Measurements from ENCODE around the gene SLC6A20. TPM values are rescaled to one million over a fixed set of nuclear protein-coding genes. Genes with fewer than 3 reads are reported as not detected.

Gene SLC6A20
- total RNA-seq, 1 experiment from 2014 or later: not detected

- no peak for DNase-seq (ENCODE audit: low spot score)
Measured at GRCh38 chr3:45800611-45801010, 4.3 kb upstream of the SLC6A20 start.

GRCh38 chr3:45799586-45799985 is 3.2 kb upstream of the SLC6A20 start:
- no peak for DNase-seq (ENCODE audit: low spot score)

GRCh38 chr3:45798034-45798433 is 1.7 kb upstream of the SLC6A20 start:
- DNase-seq (ENCODE audit: low spot score): no peak

- DNase-seq (ENCODE audit: low spot score): no peak
Measured at GRCh38 chr3:45796902-45797637, 734 bp upstream of the SLC6A20 start.

GRCh38 chr3:45795509-45795881 is 841 bp downstream of the SLC6A20 start:
- no peak for DNase-seq (ENCODE audit: low spot score)

GRCh38 chr3:45794660-45795059 is 1.7 kb downstream of the SLC6A20 start:
- no peak for DNase-seq (ENCODE audit: low spot score)

- no peak for DNase-seq (ENCODE audit: low spot score)
Measured at GRCh38 chr3:45794177-45794560, 2.2 kb downstream of the SLC6A20 start.

GRCh38 chr3:45793482-45794176 is 2.7 kb downstream of the SLC6A20 start:
- DNase-seq (ENCODE audit: low spot score): peak; percentile 23

GRCh38 chr3:45792516-45793172 is 3.7 kb downstream of the SLC6A20 start:
- no peak for DNase-seq (ENCODE audit: low spot score)

- DNase-seq (ENCODE audit: low spot score): no peak
Measured at GRCh38 chr3:45792036-45792435, 4.3 kb downstream of the SLC6A20 start.

GRCh38 chr3:45790596-45790995 is 5.7 kb downstream of the SLC6A20 start:
- DNase-seq (ENCODE audit: low spot score): no peak

GRCh38 chr3:45789235-45789812 is 7.0 kb downstream of the SLC6A20 start:
- DNase-seq (ENCODE audit: low spot score): no peak

- no peak for DNase-seq (ENCODE audit: low spot score)
Measured at GRCh38 chr3:45787551-45787950, 8.8 kb downstream of the SLC6A20 start.

- DNase-seq (ENCODE audit: low spot score): no peak
Measured at GRCh38 chr3:45786801-45787495, 9.4 kb downstream of the SLC6A20 start.

- no peak for DNase-seq (ENCODE audit: low spot score)
Measured at GRCh38 chr3:45785605-45786150, 10.7 kb downstream of the SLC6A20 start.

- DNase-seq (ENCODE audit: low spot score): no peak
Measured at GRCh38 chr3:45783667-45784066, 12.7 kb downstream of the SLC6A20 start.

- no peak for DNase-seq (ENCODE audit: low spot score)
Measured at GRCh38 chr3:45782381-45782780, 14.0 kb downstream of the SLC6A20 start.

GRCh38 chr3:45781841-45782240 is 14.5 kb downstream of the SLC6A20 start:
- no peak for DNase-seq (ENCODE audit: low spot score)

- no peak for DNase-seq (ENCODE audit: low spot score)
Measured at GRCh38 chr3:45781271-45781670, 15.1 kb downstream of the SLC6A20 start.

GRCh38 chr3:45779746-45780735 is 16.3 kb downstream of the SLC6A20 start:
- DNase-seq (ENCODE audit: low spot score): no peak
